CD4-positive, alpha-beta T cell treated with Interferon alpha-2 for 1 hour (primary cell): ENCODE measurements around the gene CRTAC1.

ENCODE experiments used
- DNase-seq, 2 donors: peaks; one replicate each; pipeline ENCODE4 v3.0.0-alpha.2; 2020 to 2022

Gene CRTAC1

GRCh38 chr10:98030093-98030821 is at the start of gene CRTAC1:
Gene CRTAC1 (minus strand): TSS chr10:98030621. CDS start chr10:98030472, 149 bp downstream.
- DNase-seq = no peak

GRCh38 chr10:98078774-98079173 is 48.4 kb upstream of the CRTAC1 start:
- DNase-seq = no peak

- no peak for DNase-seq
Observed at GRCh38 chr10:98077223-98077622, 46.8 kb upstream of the CRTAC1 start.

GRCh38 chr10:98076086-98076485 is 45.7 kb upstream of the CRTAC1 start:
- DNase-seq = no peak

DNA sequence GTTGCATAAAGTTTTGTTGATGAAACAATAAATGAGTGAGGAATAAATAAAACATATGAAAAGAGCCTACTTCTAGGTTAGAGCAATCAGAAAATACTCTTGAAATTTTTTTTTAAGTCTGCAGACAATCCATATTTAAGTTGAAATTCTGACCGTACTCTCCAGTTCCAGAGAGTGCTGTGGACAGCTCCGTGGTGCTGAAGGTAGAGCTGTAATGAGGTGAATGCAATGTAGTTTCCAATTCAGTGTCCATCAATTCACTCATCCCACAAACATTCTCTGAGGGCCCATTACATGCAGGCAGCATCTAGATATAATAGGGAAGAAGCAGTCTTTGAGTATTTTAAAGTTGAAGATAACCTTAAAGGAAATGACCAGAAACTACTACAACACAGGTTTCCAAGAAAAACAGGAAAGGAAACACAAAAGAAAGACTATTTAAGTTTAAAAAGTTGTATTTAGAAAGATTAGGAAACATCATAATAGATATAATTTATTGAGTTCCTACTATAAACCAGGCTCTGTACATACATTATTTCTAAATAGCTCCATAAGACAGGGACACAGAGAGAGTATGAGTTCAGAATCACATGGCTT is 44.0 kb upstream of the CRTAC1 start:
- DNase-seq = no peak

GRCh38 chr10:98067165-98067564 is 36.7 kb upstream of the CRTAC1 start:
- DNase-seq = no peak

DNA sequence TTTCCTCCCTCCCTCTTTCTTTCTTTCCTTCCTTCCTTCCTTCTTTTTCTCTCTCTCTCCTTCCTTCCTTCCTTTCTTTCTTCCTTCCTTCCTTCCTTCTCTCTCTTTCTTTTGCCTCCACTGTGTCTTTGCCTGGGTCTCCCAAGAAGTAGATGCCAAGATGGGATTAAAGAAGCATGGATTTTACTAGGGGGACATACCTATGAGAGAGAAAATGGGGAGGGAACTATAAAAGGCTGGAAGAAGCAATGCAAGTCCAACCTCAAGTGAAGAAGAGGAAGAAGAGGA is 33.3 kb upstream of the CRTAC1 start:
- no peak for DNase-seq

- DNase-seq = no peak
Observed at GRCh38 chr10:98062424-98062823, 32.0 kb upstream of the CRTAC1 start.

DNA sequence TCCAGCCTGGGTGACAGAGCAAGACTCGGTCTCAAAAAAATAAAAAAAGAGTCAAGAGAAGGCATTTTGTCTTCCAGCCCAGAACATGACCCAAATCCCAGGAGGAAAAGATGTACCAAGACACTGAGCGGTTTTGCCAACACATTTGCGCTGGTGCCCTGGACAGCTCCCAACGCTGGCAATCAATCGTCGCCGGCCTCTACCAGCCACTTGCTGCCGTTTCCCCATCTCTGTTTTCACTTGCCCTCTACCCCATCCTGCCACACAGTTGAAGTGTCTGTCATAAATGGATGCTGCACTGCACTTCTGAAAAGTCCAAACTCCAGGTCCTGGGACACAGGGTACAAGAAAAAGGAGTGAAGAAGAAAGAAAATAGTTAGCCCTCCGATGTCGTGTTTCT is 29.7 kb upstream of the CRTAC1 start:
- no peak for DNase-seq

- DNase-seq = no peak
Observed at GRCh38 chr10:98058295-98058694, 27.9 kb upstream of the CRTAC1 start.

- no peak for DNase-seq
Observed at GRCh38 chr10:98055841-98056516, 25.6 kb upstream of the CRTAC1 start.

- DNase-seq = no peak
Observed at GRCh38 chr10:98047009-98047741, 16.8 kb upstream of the CRTAC1 start.

DNA sequence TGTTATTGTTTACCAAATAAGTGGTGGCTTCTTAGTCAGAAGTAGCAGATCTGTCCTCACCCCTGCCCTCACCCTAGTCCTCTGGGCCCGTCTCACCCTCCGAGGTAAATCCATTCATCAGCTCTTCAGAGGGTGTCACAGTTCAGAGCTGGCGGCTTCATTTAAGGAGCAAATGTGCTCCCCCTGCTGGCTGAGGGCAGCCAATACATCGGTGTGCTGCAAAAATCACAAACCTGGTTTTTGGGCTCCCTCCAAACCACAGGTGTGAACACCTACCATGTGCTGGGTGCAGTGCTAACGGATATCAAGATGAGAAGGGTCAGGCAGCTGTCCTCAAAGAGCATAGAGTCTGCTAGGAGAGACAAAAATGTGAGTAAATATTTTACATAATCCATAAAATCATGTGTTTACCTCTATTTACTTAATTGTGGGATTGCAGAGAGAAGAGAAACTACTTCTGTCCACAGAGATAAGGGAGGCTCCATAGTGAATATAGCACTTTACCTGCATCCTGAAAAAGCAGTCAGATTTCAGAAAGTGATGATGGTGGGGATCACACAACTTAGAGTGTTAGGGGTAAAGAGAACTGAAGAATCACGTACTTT is 15.5 kb upstream of the CRTAC1 start:
- peak; percentile 40 to 65 for DNase-seq

DNA sequence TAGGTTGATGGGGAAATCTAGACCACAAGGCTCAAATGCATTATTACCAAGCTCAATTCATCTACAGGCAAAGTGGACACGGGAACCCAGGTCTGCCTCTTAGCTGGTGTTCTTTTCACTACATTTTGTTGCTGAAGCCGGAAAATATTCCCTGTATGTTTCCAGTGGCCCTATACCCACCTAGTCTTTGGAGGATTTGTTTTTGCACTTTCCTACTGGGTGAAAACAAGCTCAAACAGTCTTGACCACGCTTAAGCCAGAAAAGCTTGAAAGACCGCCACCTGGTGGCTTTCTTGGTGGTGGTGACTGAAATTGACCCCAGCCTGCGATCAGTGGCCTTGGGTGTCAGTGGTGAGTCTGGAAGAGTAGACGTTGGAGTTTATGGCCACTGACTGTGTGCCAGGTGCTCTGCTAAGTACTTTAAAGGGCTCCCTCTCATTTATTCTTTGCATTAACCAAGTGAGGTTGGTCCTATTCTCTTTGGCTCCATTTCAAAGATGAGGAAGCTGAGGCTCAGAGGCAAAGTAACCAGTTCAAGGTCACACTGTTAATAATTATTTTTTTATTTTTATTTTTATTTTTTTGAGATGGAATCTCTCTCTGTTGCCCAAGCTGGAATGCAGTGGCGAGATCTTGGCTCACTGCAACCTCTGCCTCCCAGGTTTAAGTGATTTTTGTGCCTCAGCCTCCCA is 11.1 kb upstream of the CRTAC1 start:
- DNase-seq = peak in 1 of 2 donors; percentile 27

DNA sequence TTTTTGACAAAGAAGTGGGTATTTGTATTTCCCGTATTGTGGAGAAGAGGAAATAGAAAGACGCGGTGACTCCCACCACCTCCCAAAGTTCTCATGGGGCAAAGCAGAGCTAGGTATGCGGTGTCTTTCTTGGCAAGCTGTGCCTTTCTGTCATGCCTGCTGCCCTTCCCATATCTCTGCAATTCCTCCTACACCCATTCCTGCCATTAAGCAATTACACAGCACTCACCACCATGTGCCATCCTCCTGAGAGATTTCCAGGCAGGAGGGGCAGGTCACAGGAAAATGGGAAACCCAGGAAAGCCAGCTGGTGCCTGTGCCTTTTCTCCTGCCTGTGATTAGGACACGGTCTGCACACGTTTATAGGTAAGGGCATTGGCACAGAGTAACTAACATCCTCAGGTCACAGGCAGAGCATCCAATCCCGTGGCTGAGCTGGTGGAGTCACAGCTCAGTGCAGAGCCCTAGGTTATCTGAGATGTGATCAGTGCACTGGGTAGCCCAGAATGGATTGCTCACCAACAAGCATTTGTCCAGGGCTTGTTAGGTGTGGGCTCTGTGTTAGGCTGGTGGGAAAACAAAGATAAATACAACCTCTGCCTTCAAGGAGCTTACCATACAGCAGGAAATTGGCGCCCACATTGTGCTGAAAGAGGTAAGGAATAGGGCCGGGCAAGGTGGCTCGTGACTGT is 9.4 kb upstream of the CRTAC1 start:
- no peak for DNase-seq

- DNase-seq = no peak
Observed at GRCh38 chr10:98038288-98038687, 7.9 kb upstream of the CRTAC1 start.

DNA sequence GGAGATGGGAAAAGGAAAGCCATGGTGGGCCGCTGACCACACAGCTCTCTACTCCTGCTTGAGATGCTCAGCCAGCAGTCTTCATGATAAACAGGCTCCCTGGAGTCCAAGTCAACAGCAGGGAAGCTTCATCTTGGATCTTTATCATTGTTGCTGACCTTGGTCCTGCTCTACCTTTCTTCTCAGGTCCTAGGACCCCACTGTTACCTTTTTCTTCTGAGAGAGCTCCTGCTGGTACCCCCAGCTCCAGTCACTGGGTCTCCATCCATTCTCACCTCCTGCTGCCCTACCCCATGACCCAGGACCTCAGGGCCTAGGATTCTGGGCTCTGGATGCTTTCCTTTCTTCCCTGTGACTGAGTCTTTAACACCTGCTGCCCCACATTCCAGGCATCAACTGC is 5.2 kb upstream of the CRTAC1 start:
- DNase-seq = no peak

GRCh38 chr10:98033515-98033914 is 3.1 kb upstream of the CRTAC1 start:
- DNase-seq = no peak

DNA sequence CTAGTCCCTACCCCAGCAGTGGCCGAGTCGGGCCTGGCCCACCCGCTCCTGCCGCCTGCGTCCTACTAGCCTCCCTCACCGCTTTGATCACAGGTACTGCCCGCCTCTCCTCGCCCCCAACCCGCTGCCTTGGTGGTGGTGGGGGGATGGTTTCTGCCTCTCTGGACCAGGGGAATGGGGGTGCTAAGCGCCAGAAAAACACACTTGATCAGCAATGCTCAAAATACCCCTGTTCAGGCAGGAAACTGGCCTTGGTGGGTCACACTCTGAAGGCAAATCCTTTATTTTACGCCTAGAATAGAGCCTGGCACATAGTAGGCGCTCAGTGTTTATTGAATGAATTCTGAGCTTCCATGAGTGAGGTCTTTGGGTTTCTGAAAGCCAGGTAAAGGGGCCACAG is 1.0 kb upstream of the CRTAC1 start:
- DNase-seq = no peak

GRCh38 chr10:98030991-98031431 is 590 bp upstream of the CRTAC1 start:
- DNase-seq = no peak

DNA sequence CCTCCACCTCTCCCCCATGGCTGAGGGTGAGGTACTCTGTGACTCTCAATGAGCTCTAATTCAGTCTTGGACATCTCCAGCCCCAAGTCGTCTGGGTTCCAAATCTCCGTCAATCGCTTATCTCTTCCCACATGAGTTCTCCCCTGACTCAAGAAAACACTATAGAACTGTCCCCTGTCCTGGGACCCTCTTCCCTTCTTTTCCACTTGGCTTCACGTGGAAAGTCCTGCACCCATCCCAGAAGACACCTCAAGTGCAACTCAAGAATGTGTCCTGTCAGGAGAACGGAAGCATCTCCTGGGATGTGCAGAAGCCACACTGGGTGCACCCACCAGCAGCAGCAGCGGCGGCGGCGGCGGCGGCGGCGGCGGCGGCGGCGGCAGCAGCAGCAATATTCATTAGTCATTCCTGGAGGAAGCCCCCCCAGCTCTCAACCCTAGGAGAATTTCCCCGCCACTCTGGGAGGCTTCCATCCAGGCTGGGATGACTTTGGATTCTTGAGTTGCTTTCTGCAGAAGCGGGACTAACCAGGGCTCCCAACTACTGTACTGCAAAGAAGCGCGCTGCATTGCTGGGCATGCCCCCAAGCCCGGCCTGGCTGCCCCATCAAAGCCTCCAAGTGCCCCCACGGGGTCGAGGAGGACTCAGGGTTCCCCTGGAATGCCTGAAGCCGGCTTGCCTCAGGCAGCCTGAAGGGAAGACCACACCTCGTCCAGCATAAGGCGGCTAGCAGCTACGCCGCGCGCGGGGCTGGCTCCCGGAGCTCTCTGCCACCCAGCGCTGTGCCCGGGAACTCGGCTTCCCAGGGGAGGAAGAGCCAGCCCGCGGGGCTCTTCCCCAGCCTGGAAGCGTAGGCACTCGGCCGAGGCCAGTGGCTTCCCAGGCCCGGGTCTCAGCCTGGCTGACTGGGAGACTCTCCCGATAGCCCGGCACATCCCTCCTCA is 1.0 kb downstream of the CRTAC1 start:
- no peak for DNase-seq
